ENCODE results near the gene XPA.

The XPA gene

DNA sequence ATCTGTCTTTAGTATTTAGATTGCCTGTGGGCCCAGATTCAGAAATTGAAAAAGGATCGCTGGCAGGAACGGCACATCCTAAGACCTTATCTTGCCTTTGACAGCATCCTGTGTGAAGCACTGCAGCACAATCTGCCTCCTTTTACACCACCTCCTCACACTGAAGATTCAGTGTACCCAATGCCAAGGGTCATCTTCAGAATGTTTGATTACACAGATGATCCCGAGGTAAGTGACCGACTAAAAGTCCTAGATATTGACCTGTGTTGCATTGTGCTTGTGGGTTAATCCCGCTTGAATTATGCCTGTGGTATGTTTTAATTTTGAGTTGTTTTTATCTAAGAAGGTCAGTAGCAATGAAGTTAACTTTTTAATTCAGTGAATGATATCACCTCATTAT, 49.1 kb downstream of the XPA start:
- Mint-ChIP-seq H3K36me3 (ENCODE audit: low read depth) (peaks cover 95% of the 10 kb centered on the region), H3K4me3 (no peak overlapping the region), H3K27ac (peak overlapping the region; percentile 2), H3K4me1 (ENCODE audit: low read depth) (peaks cover 17% of the 10 kb centered on the region), H3K9me3 (no peaks in the 10 kb centered on the region), H3K27me3 (no peaks in the 10 kb centered on the region)
- no peak for DNase-seq

DNA sequence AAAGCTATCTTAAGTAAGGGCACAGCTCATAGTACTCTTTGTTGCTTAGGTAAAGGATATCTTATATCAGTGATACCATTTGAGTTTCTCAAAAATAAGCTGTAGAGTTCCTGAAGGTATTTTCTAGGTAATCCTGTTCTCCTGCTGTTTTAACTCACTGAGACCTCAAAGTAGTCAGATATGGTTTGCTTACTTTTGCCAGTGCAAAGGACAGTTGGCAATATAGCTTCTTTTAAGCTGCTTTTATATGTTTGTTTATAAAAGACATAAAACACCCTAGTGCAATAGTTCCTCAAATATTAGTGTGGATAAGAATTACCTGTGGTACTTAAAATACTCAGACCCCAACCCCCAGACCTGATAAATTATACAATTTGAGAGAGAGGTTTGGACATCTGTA, 51.4 kb downstream of the XPA start:
- Mint-ChIP-seq H3K9me3 (no peaks in the 10 kb centered on the region), H3K4me1 (ENCODE audit: low read depth) (peaks cover 8% of the 10 kb centered on the region), H3K4me3 (no peak overlapping the region), H3K27me3 (no peaks in the 10 kb centered on the region), H3K36me3 (ENCODE audit: low read depth) (peaks cover 92% of the 10 kb centered on the region), H3K27ac (no peak overlapping the region)
- DNase-seq, result no peak

DNA sequence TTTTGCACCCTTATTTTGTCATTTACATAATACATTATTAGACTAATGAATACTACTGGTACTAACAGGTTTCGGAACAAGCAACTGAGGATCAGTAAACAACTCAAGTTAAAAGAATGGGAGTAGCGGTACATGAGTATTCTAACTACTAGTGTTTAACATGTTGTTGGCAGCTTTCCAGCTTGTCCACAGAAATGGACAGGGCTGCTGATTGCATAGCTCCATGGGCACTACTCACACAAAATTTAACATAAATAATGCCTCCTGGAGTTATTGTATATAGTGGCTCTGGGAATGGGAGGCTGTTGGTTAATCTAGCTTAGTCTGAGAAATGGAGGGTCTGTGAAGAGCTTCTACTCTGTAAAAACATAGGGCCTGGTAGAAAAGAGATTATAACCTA, 56.8 kb downstream of the XPA start:
- Mint-ChIP-seq H3K4me3 (no peak overlapping the region), H3K27me3 (no peaks in the 10 kb centered on the region), H3K27ac (no peak overlapping the region), H3K36me3 (ENCODE audit: low read depth) (peaks cover 85% of the 10 kb centered on the region), H3K9me3 (no peaks in the 10 kb centered on the region), H3K4me1 (ENCODE audit: low read depth) (peaks cover 44% of the 10 kb centered on the region)
- no peak for DNase-seq

DNA sequence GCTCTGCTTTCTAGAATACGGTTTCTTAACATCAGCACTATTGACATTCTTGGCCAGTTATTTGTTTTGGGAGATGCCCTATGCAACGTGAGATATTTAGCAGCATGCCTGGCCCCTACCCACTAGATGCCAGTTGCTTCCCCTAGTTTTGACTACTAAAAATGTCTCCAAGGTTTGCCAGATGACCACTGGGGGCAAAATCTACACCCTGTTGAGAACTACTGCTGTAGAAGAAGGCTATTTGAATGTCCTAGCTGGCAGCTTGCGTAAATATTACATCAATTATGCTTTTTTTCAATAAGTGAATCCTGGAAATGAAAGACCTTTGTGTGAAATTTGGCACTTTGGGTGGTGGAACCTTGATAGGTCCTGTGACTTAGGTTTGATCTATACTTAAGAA, 58.5 kb downstream of the XPA start:
- Mint-ChIP-seq H3K27me3 (no peaks in the 10 kb centered on the region), H3K27ac (peak overlapping the region; percentile 76)

DNA sequence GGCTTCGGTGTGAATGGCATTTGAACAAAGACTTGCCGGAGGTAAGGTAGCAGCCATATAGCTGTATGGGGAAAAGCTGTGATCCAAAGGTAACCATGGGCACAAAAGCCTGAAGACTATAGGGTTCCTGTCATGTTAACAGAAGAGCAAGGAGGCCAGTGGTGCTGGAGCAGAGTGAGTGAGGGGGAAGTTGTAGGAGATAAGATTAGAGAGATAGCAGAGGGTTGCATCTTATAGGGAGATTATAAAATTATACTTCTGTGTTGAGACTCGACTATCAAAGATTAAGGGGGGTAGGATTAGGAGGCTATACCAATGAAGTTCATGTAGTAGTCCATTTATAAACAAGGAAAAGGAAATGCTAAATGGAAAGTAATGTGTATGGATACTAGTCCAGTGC, 60.2 kb downstream of the XPA start:
- Mint-ChIP-seq H3K9me3 (no peaks in the 10 kb centered on the region), H3K4me3 (peak overlapping the region; percentile 37), H3K27ac (peak overlapping the region; percentile 23), H3K4me1 (ENCODE audit: low read depth) (peaks cover 55% of the 10 kb centered on the region), H3K27me3 (no peaks in the 10 kb centered on the region), H3K36me3 (ENCODE audit: low read depth) (peaks cover 83% of the 10 kb centered on the region)
- DNase-seq, result no peak

More for the DNA sequence above, 58.5 kb downstream of the XPA start:
- H3K4me1 Mint-ChIP-seq (ENCODE audit: low read depth), result peaks cover 53% of the 10 kb centered on the region
- no peak for DNase-seq
- H3K9me3 Mint-ChIP-seq, result no peaks in the 10 kb centered on the region
- H3K4me3 Mint-ChIP-seq, result no peak overlapping the region
- H3K36me3 Mint-ChIP-seq (ENCODE audit: low read depth), result peaks cover 85% of the 10 kb centered on the region

DNA sequence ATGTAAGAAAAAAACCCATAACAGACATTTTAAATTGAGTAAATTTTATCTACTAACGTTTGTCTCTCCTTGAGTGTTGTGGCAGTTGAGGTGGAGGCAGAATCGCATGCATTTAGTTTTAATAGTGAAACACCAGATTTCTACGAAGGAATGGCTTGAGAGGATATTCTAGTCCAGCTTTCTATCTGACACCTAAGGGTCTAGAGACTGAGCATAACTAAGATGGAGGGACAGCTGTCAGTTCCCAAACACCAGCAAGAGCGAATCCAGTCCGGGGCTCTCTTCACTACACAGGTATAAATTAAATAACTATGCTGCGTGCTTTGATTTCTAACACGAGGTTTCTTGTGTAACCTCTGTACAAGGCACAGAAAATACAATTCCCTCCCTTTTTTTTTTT, 62.1 kb downstream of the XPA start:
- H3K27ac Mint-ChIP-seq, result peak overlapping the region; percentile 99
- H3K4me1 Mint-ChIP-seq (ENCODE audit: low read depth), result peaks cover 61% of the 10 kb centered on the region
- no peak for DNase-seq

DNA sequence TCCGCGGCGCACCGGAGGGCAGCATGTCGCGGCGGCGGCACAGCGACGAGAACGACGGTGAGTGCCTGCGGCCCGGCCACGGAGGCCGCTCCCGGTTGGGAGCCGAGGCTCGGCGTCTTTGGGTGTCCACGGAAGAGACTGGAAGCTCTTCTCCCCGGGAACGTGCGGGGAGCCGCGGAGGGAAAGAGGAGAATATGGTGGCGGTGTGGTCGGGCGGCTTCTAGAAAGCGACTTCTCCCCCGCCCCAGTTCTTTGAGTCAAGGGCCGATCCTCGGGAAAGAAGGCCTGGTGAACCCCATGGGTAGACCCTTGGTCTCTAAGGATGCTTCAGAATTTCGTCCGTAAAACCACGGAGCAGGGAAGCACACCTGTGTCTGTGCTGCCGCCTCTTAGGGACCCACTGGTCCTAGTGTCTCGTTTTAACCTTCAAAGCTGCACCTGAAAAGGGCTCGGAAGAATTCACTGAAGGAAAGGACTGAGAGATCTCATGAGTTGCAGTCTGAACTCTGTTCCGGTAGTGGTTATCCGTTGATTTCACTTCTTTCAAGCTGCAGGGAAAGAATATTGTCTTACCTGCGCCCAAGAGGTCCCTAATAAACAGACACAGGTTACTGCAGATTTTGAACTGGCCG, 63.2 kb downstream of the XPA start:
- Mint-ChIP-seq H3K27me3 (no peaks in the 10 kb centered on the region), H3K4me1 (ENCODE audit: low read depth) (peaks cover 58% of the 10 kb centered on the region), H3K27ac (peak overlapping the region; percentile 99), H3K36me3 (ENCODE audit: low read depth) (peaks cover 62% of the 10 kb centered on the region), H3K9me3 (no peaks in the 10 kb centered on the region), H3K4me3 (peak overlapping the region; percentile 85)
- DNase-seq, result no peak

More for the DNA sequence above, 62.1 kb downstream of the XPA start:
- no peaks in the 10 kb centered on the region for H3K27me3 Mint-ChIP-seq
- no peaks in the 10 kb centered on the region for H3K9me3 Mint-ChIP-seq
- H3K4me3 Mint-ChIP-seq, result peak overlapping the region; percentile 85
- peaks cover 67% of the 10 kb centered on the region for H3K36me3 Mint-ChIP-seq (ENCODE audit: low read depth)

DNA sequence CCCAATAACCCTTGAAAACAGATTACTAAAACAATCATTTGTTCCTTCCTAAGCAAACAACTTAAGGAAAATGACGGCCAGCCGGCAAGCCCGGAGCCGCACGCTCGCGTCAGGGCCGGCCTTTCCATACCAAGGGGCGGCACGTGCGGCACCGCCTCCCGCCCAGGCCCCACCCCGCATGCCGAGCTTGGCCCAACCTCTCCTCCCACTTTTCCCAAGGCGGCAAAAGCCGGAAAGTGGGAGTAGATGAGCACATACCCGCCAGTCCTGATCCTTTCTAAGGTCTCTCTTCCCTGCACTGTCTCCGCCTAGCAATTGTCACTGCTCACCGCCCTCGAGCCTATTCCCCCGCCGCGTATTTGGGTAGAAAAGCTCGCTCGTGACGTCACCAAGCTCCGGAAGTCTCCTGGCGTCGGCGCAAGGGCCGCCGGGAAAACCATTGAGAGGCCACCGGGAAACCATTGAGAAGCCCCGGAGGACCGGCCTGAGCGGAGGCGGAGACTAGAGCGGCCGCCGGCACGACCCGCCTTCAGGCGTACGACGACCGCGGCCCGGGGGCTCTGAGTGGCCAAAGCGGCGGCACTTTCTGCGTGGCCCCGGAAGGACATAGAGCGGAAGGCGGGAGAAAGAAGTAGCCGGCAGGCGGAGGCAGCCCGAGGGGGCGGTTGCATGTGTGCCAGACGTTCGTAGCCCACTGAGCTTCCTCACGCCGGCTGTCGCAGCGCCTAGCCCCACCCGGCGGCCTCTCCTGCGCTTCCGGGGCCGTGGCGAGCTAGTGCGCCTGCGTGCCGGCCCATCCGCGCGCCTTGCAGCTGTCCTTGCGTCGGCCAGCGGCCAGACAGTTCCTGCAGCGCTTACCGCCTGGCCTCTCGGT, 63.9 kb downstream of the XPA start, which contains the start of the genes NCBP1 and TSTD2:
NCBP1 (plus strand) TSS at position 837 of the 874 bp plus-strand sequence. CDS start 61 bp downstream, outside the sequence.
TSTD2 (minus strand) TSS at position 384 of the 874 bp plus-strand sequence. CDS start 5,806 bp downstream, outside the sequence.
- peaks cover 55% of the 10 kb centered on the region for H3K36me3 Mint-ChIP-seq (ENCODE audit: low read depth)
- no peaks in the 10 kb centered on the region for H3K9me3 Mint-ChIP-seq
- H3K4me1 Mint-ChIP-seq (ENCODE audit: low read depth), result peaks cover 56% of the 10 kb centered on the region
- H3K27me3 Mint-ChIP-seq, result no peaks in the 10 kb centered on the region
- H3K4me3 Mint-ChIP-seq, result peak within 1 kb of the TSS; percentile 85
- DNase-seq, result peak; percentile 96
- peak within 1 kb of the TSS; percentile 99 for H3K27ac Mint-ChIP-seq

DNA sequence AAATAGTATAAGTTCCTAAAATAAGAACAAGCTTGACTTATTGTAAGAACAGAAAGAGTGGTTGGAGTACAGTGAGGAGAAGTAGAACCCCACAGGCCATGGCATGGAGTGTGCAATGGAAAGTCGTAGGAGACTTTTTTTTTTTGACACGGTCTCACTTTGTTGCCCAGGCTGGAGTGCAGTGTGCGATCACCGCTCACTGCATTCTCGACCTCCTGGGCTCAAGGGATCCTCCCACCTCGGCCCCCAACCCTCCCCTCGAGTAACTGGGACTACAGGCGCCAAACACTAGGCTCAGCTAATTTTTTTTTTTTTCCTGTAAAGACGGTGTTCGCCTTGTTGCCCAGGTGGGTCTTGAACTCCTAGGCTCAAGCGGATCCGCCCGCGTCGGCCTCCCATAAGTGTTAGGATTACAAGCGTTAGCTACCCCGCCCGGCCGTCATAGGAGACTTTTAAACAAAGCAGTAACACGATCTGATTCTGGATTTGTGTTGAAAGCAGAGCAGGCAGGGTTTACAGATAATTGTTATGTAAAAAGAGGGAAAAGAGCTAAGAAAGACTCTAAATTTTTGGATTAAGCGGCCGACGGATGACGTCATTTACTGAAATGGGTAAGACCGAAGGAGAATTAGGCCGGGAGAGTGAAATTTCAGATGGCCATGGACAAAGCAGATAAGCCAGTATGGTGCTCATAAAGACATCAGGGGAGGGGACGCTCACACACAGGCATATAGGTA, 64.7 kb downstream of the XPA start:
- Mint-ChIP-seq H3K27ac (peak overlapping the region; percentile 99), H3K36me3 (ENCODE audit: low read depth) (peaks cover 53% of the 10 kb centered on the region), H3K4me3 (peak overlapping the region; percentile 85), H3K4me1 (ENCODE audit: low read depth) (peaks cover 52% of the 10 kb centered on the region), H3K27me3 (no peaks in the 10 kb centered on the region), H3K9me3 (no peaks in the 10 kb centered on the region)
- DNase-seq, result peak; percentile 51

DNA sequence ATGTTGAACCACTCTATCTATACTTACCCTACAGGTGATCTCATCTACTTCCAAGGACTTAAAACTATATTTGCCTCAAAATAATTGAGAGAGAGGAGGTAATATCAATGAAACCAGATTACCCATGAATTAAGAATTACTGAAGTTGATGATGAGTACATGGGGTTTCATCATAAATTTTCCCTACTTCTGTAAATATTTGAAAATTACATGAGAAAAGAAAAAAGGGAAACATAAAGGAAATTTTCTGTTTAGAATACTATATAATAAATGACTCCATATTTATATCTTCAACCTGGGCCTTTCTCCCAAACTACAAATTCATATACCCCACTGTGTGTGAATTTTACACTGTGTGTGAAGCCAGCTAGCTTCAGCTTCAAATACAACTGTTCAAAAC, 66.5 kb downstream of the XPA start:
- H3K36me3 Mint-ChIP-seq (ENCODE audit: low read depth), result peaks cover 55% of the 10 kb centered on the region
- no peak overlapping the region for H3K27ac Mint-ChIP-seq
- H3K4me3 Mint-ChIP-seq, result no peak overlapping the region
- no peaks in the 10 kb centered on the region for H3K9me3 Mint-ChIP-seq
- no peak for DNase-seq
- no peaks in the 10 kb centered on the region for H3K27me3 Mint-ChIP-seq
- H3K4me1 Mint-ChIP-seq (ENCODE audit: low read depth), result peaks cover 40% of the 10 kb centered on the region

DNA sequence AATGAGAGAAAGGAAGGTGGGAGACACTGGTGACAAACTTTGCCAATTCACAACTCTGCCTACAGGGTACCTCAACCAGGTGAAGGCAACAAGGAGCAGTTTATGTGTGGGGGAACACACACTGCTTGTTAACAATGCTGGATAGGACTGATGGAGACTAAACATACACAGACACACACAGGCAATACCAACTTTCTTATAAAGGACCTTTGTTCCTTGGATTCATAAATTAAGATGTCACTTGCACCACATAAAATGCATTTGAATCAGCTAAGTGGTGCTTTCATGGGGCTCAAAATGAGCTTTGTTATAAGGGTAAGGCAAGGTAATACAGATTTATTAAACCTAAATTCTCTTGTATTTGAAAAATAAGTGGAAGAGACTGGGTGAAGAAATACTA, 68.0 kb downstream of the XPA start:
- Mint-ChIP-seq H3K4me3 (no peak overlapping the region), H3K27me3 (no peaks in the 10 kb centered on the region), H3K9me3 (no peaks in the 10 kb centered on the region), H3K36me3 (ENCODE audit: low read depth) (peaks cover 55% of the 10 kb centered on the region), H3K27ac (no peak overlapping the region), H3K4me1 (ENCODE audit: low read depth) (peaks cover 31% of the 10 kb centered on the region)
- no peak for DNase-seq

DNA sequence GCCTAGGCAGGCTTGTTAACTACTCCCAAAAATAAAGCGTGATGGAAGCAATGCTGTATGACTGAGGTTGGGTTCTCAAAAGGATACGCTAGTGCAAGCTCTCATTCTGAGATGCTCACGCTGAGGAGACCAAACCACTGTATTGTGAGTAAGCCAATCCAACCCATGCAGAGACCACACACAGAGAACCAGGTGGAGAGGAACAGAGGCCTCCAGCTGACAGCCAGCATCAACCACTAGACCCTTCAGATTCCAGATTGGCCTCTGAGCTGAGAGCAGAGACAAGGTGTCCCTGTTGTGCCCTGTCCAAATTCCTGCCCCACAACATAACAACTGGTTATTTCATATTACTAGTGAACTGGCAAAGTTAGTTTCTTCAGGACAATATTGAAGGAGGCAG, 68.5 kb downstream of the XPA start:
- Mint-ChIP-seq H3K4me3 (no peak overlapping the region), H3K4me1 (ENCODE audit: low read depth) (peaks cover 33% of the 10 kb centered on the region), H3K27me3 (no peaks in the 10 kb centered on the region), H3K9me3 (no peaks in the 10 kb centered on the region), H3K36me3 (ENCODE audit: low read depth) (peaks cover 55% of the 10 kb centered on the region), H3K27ac (peak overlapping the region; percentile 4)
- no peak for DNase-seq

DNA sequence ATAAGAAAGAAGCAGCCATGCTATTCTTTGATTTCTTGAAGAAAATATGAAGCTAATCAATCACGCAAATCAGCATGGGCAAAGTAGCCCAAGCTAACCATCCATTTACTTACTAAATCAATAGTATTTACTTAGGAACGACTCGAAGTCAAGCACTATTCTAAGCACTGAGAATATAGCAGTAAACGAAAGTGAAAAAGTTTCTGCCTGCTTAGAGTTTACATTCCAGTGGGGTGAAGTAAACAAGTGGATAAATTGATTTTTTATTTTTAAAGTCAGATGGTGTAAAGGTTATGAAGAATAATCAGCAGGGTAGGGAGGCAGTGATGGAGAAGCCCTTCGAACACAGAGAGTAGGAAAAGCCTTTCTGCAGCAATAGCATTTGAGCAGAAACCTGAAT, 69.5 kb downstream of the XPA start:
- no peak for DNase-seq

DNA sequence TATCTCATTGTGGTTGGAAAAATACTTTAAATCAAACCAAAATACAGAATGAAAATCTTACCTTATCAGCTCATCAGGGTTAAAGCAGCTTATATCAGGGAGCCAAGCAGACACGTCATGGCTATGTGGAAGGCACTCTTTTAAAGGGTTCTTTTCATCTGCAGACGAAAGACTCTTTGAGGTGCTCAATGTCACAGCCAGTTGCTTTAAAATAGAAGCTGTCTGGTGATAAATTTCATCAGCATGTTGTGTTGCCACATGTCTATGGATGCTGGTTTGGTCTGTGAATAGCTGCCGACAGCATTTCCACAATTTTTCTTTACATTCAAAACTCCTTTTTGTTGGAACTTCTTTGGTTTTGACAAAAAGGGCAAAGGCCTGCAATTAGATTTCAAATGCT, 71.5 kb downstream of the XPA start:
- H3K9me3 Mint-ChIP-seq, result no peaks in the 10 kb centered on the region
- H3K27ac Mint-ChIP-seq, result no peak overlapping the region
- peaks cover 73% of the 10 kb centered on the region for H3K36me3 Mint-ChIP-seq (ENCODE audit: low read depth)
- no peak overlapping the region for H3K4me3 Mint-ChIP-seq
- H3K4me1 Mint-ChIP-seq (ENCODE audit: low read depth), result peaks cover 23% of the 10 kb centered on the region
- H3K27me3 Mint-ChIP-seq, result no peaks in the 10 kb centered on the region
- DNase-seq, result no peak

More for the DNA sequence above, 69.5 kb downstream of the XPA start:
- H3K36me3 Mint-ChIP-seq (ENCODE audit: low read depth), result peaks cover 58% of the 10 kb centered on the region
- H3K27ac Mint-ChIP-seq, result no peak overlapping the region
- peaks cover 33% of the 10 kb centered on the region for H3K4me1 Mint-ChIP-seq (ENCODE audit: low read depth)
- H3K27me3 Mint-ChIP-seq, result no peaks in the 10 kb centered on the region
- H3K9me3 Mint-ChIP-seq, result no peaks in the 10 kb centered on the region
- no peak overlapping the region for H3K4me3 Mint-ChIP-seq

Data from activated T-cell treated with anti-CD3 and anti-CD28 coated beads, Interleukin-2, amount 50 U/mL, for 24 hours (primary cell).